Right lobe of liver (tissue), 6 donors: ENCODE measurements around the gene ZNF784. TPM values are rescaled to one million over a fixed set of nuclear protein-coding genes. Genes with fewer than 3 reads are reported as not detected.

ENCODE experiments used
- ATAC-seq, 4 donors: fragments of 200-7000 bp; cut with Tn5 transposase; one replicate each; pipeline ENCODE4 v1.9.1; 2020; ENCODE audit warnings: mild to moderate bottlenecking in 4 of 4, moderate library complexity in 4 of 4
- DNase-seq, 3 donors: peaks; one replicate each; pipeline ENCODE4 v3.0.0-alpha.2; 2020
- H3K27ac ChIP-seq, 3 donors: fragments of 200-600 bp; one replicate each; pipeline ENCODE4 v1.8.0; 2022
- H3K27me3 ChIP-seq, 2 donors: fragments of 200-600 bp; one replicate each; pipeline ENCODE4 v1.8.0; 2022
- H3K36me3 ChIP-seq, 4 donors: fragments of 200-600 bp; sonication (generic) in 1 of 4; one replicate each; pipeline versions ENCODE4 v1.5.1 to v1.8.0; 2017 to 2022; ENCODE audit warnings: control low read depth in 1 of 4
- H3K4me1 ChIP-seq, 4 donors: fragments of 200-600 bp; sonication (generic) in 1 of 4; one replicate each; pipeline versions ENCODE4 v1.5.1 to v1.8.0; 2017 to 2022; ENCODE audit warnings: control low read depth in 1 of 4
- H3K4me3 ChIP-seq, 3 donors: fragments of 200-600 bp; one replicate each; pipeline ENCODE4 v1.8.0; 2022
- H3K9me3 ChIP-seq, 4 donors: fragments of 200-600 bp; sonication (generic) in 1 of 4; one replicate each; pipeline versions ENCODE4 v1.5.1 to v1.8.0; 2017 to 2022; ENCODE audit warnings: control low read depth in 1 of 4
- POLR2A ChIP-seq: fragments of 450-650 bp; IDR thresholded peaks from one replicate; pipeline ENCODE4 v1.6.1; 2017; ENCODE audit warnings: antibody characterized with exemption, mild to moderate bottlenecking
- WGBS: methylation state at CpG from one replicate; pipeline ENCODE4 v1.1.6; 2018; ENCODE audit warnings: low coverage, low lambda C conversion rate; ENCODE audit not compliant: insufficient coverage; ENCODE audit errors: missing lambda C conversion rate; 5-methylcytosine and 5-hydroxymethylcytosine counted together
- intact Hi-C, 2 donors: fragments of 100-400 bp; cut with DNase I; formaldehyde crosslinking; loops; one replicate each; pipeline versions ENCODE4 v1.11.2 to v1.14.1; 2022
- total RNA-seq, 6 experiments: library from RNA; depleted of rRNA in 2 of 6; stranded (reverse); fragments of >200 nt in 2 of 6; fragmentation: NEBNext Ultra II Directional in 3 of 6; extraction: Animal tissue kit (Norgen Biotek cat#: 25700) in 3 of 6; gene quantifications; one replicate each; pipeline versions ENCODE4 v1.1.0 to v1.2.4, GENCODE V29; 2016 to 2023
- TF ChIP-seq, protein P1 (sequence below), 4 donors: fragments of 200-600 bp in 3 of 4; fragments of 450-650 bp in 1 of 4; IDR thresholded peaks; one replicate each; pipeline versions ENCODE4 v1.5.1 to v1.8.0; 2016 to 2022; ENCODE audit warnings: antibody characterized with exemption in 4 of 4, mild to moderate bottlenecking in 2 of 4
- donor health status: DM: no; HTN: yes; CAD: no.
- donor health status: DM: no; HTN: no; CAD: no.
- donor health status: DM: no; HTN: no; CAD: no.
- donor health status: DM: no; HTN: yes; CAD: no.
- donor health status: DM: no; HTN: yes; CAD: no.

ZNF784 gene
- total RNA-seq, 6 experiments from 2014 or later, result 2.9 to 5.5 (median 4.1) TPM

DNA sequence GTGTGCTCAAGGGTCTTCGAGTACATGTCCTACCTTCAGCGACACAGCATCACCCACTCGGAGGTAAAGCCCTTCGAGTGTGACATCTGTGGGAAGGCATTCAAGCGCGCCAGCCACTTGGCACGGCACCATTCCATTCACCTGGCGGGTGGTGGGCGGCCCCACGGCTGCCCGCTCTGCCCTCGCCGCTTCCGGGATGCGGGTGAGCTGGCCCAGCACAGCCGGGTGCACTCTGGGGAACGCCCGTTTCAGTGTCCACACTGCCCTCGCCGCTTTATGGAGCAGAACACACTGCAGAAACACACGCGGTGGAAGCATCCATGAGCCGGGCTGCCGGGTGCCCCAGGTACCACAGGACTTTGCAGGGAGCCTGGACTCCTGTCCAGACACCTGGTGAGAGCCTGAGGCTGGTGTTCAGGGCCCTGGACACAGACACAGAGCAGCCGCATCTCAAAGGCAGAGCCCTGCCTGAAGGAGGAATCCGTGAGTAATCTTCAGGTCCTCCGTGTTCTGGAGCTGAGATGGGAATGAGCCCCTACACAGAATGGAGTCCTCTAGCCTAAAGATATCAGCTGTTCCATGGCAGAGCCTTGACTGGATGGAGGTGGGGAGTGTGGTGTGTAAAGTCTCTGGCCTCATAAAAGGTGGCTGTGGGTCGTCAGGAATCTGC, 20.6 kb upstream of the ZNF784 start:
- Histone ChIP-seq H3K9me3 (no peaks in the 10 kb centered on the region), H3K4me1 (peaks cover 0 to 39% (median 8%) of the 10 kb centered on the region in 4 donors), H3K27ac (no peak overlapping the region), H3K27me3 (no peaks in the 10 kb centered on the region), H3K36me3 (peaks cover 0 to 10% (median 0%) of the 10 kb centered on the region in 4 donors), H3K4me3 (no peak overlapping the region)
- TF ChIP-seq, protein P1, sequence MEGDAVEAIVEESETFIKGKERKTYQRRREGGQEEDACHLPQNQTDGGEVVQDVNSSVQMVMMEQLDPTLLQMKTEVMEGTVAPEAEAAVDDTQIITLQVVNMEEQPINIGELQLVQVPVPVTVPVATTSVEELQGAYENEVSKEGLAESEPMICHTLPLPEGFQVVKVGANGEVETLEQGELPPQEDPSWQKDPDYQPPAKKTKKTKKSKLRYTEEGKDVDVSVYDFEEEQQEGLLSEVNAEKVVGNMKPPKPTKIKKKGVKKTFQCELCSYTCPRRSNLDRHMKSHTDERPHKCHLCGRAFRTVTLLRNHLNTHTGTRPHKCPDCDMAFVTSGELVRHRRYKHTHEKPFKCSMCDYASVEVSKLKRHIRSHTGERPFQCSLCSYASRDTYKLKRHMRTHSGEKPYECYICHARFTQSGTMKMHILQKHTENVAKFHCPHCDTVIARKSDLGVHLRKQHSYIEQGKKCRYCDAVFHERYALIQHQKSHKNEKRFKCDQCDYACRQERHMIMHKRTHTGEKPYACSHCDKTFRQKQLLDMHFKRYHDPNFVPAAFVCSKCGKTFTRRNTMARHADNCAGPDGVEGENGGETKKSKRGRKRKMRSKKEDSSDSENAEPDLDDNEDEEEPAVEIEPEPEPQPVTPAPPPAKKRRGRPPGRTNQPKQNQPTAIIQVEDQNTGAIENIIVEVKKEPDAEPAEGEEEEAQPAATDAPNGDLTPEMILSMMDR (IDR thresholded peaks at IDR 0.05), result no peak
- TF ChIP-seq POLR2A, result no peak
- ATAC-seq, result no peak
- intact Hi-C loops, result no loop called here
- 80% methylated on average over 1 of the region's 28 CpGs for WGBS
- peak in 1 of 3 donors; percentile 22 for DNase-seq

GRCh38 chr19:55644191-55644833, 19.9 kb upstream of the ZNF784 start:
- TF ChIP-seq, protein P1 (IDR thresholded peaks at IDR 0.05), result no peak
- no peak for TF ChIP-seq POLR2A
- intact Hi-C loops, result no loop called here

DNA sequence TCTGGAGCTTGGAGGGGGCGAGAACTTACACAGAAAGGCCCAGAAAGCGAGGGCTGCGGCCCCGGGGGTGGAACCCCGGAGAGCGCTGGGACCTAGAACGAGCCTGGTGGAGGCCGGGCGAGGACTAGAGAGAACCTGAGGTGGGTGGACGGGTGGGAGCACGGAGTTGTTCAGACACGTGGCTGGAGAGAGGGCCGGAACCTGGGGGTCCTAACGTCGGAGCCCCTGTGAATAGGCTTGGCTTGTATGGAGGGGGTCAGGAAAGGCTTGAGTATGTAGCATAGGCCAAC, 19.5 kb upstream of the ZNF784 start:
- DNase-seq (peak in 1 of 3 donors; percentile 57), ATAC-seq (no peak)
- intact Hi-C loops, result no loop called here
- Histone ChIP-seq H3K4me1 (peaks cover 0 to 44% (median 12%) of the 10 kb centered on the region in 4 donors), H3K36me3 (peaks cover 0 to 10% (median 0%) of the 10 kb centered on the region in 4 donors), H3K9me3 (no peaks in the 10 kb centered on the region), H3K27me3 (no peaks in the 10 kb centered on the region), H3K4me3 (peak overlapping the region; percentile 74 to 85 (median 81)), H3K27ac (peak overlapping the region; percentile 63 to 76 (median 67))
- WGBS, result 1% methylated on average over 9 of the region's 15 CpGs
- TF ChIP-seq, protein P1 (IDR thresholded peaks at IDR 0.05), result no peak
- TF ChIP-seq POLR2A, result no peak

More at GRCh38 chr19:55644191-55644833, 19.9 kb upstream of the ZNF784 start:
- H3K4me1 ChIP-seq, result peaks cover 0 to 44% (median 11%) of the 10 kb centered on the region in 4 donors
- peaks cover 0 to 10% (median 0%) of the 10 kb centered on the region in 4 donors for H3K36me3 ChIP-seq
- peak overlapping the region; percentile 63 to 76 (median 67) for H3K27ac ChIP-seq
- DNase-seq, result peak in 2 of 3 donors; percentile 24 to 50
- ATAC-seq, result no peak
- WGBS, result 34% methylated on average over 8 of the region's 12 CpGs
- H3K9me3 ChIP-seq, result no peaks in the 10 kb centered on the region
- H3K27me3 ChIP-seq, result no peaks in the 10 kb centered on the region
- H3K4me3 ChIP-seq, result peak overlapping the region; percentile 74 to 85 (median 81)

DNA sequence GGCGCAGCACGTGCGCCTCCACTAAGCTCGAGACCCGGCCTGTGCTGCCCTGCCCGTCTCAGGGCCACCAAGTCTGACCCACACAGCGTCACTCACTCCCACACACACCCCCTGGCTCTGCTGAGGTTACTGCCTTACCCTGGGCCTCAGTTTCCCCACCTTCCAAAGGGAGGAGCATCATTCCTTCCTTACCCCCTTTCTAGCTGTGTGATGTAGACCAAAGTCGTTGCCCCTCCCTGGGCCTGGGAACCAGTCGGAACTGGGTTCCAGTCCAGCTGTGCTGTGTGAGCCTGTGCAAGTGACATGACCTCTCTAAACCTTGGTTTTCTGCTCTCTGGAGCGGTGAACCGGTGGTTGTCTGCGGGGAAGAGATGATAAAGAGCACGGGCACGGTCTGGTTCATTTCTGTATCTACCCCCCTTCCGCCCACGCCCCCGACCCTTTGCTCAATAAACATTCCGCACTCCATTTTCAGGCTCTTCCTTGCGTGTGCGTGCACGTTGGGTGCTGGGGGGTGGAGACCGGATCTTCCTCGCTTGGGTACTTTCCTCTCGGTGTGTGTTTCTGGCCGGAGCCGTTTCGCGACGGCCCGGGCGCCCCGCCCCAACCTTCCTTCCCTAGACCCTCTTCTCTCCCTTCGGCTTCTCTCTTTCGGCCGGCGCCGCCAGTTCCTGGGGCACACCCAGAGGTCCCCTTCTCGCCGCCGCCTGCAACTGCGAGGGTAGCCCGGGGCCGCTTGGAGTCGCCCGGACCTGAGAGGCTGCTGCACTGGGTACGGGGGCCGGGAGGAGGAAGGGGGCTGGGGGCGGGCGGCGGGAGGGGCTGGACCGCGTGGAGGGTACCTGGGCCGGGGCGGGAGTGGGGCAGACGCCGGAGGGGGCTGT, 18.9 kb upstream of the ZNF784 start, which contains the start of gene ZNF581:
Gene ZNF581 (plus strand): TSS at position 647 of the 884 bp plus-strand sequence. CDS start 923 bp downstream, outside the sequence.
- intact Hi-C loops, result no loop called here
- peaks cover 0 to 40% (median 12%) of the 10 kb centered on the region in 4 donors for H3K4me1 ChIP-seq

More for the DNA sequence above, 18.9 kb upstream of the ZNF784 start, which contains the start of gene ZNF581:
- Histone ChIP-seq H3K27me3 (no peaks in the 10 kb centered on the region), H3K27ac (peak within 1 kb of the TSS; percentile 63 to 76 (median 67)), H3K4me3 (peak within 1 kb of the TSS; percentile 74 to 85 (median 81)), H3K9me3 (no peaks in the 10 kb centered on the region), H3K36me3 (peaks cover 0 to 10% (median 0%) of the 10 kb centered on the region in 4 donors)
- DNase-seq, result peak; percentile 67 to 78 (median 78)
- TF ChIP-seq, protein P1 (IDR thresholded peaks at IDR 0.05), result no peak
- TF ChIP-seq POLR2A, result no peak
- WGBS, result 3% methylated on average over 22 of the region's 56 CpGs
- ATAC-seq, result peak; percentile 54 to 62 (median 61)
